ENCODE results near the gene AFG3L2. TPM values are rescaled to one million over a fixed set of nuclear protein-coding genes. Genes with fewer than 3 reads are reported as not detected.

The AFG3L2 gene
- polyA plus RNA-seq, 3 donors from 2014 or later, result 22.1 to 28.5 (median 27.8) TPM

- no peaks in the 10 kb centered on the region for H3K4me1 Mint-ChIP-seq
- H3K9me3 Mint-ChIP-seq, result no peaks in the 10 kb centered on the region
- peaks cover 0 to 2% (median 0%) of the 10 kb centered on the region in 3 donors for H3K36me3 Mint-ChIP-seq
- H3K27ac Mint-ChIP-seq, result no peak overlapping the region
- peaks cover 0 to 12% (median 1%) of the 10 kb centered on the region in 3 donors for H3K27me3 Mint-ChIP-seq (ENCODE audit: low read depth in 3 of 3)
- no peak overlapping the region for H3K4me3 Mint-ChIP-seq
- no peak for DNase-seq
Measured at GRCh38 chr18:12293831-12294230, 83.2 kb downstream of the AFG3L2 start.

- Mint-ChIP-seq H3K27me3 (ENCODE audit: low read depth in 3 of 3) (peaks cover 0 to 17% (median 1%) of the 10 kb centered on the region in 3 donors), H3K36me3 (peaks cover 0 to 4% (median 0%) of the 10 kb centered on the region in 3 donors), H3K27ac (no peak overlapping the region), H3K4me3 (no peak overlapping the region), H3K9me3 (no peaks in the 10 kb centered on the region), H3K4me1 (no peaks in the 10 kb centered on the region)
- no peak for DNase-seq
Measured at GRCh38 chr18:12291690-12292089, 85.3 kb downstream of the AFG3L2 start.

- H3K27ac Mint-ChIP-seq, result no peak overlapping the region
- no peak for DNase-seq
- no peak overlapping the region for H3K4me3 Mint-ChIP-seq
- peaks cover 0 to 4% (median 0%) of the 10 kb centered on the region in 3 donors for H3K36me3 Mint-ChIP-seq
- no peaks in the 10 kb centered on the region for H3K4me1 Mint-ChIP-seq
- H3K9me3 Mint-ChIP-seq, result no peaks in the 10 kb centered on the region
- H3K27me3 Mint-ChIP-seq (ENCODE audit: low read depth in 3 of 3), result peaks cover 0 to 17% (median 1%) of the 10 kb centered on the region in 3 donors
Measured at GRCh38 chr18:12291161-12291560, 85.9 kb downstream of the AFG3L2 start.

GRCh38 chr18:12290086-12290485, 86.9 kb downstream of the AFG3L2 start:
- no peaks in the 10 kb centered on the region for H3K9me3 Mint-ChIP-seq
- peaks cover 0 to 20% (median 1%) of the 10 kb centered on the region in 3 donors for H3K27me3 Mint-ChIP-seq (ENCODE audit: low read depth in 3 of 3)
- H3K4me3 Mint-ChIP-seq, result no peak overlapping the region
- no peak overlapping the region for H3K27ac Mint-ChIP-seq
- H3K4me1 Mint-ChIP-seq, result no peaks in the 10 kb centered on the region
- no peak for DNase-seq
- H3K36me3 Mint-ChIP-seq, result peaks cover 0 to 4% (median 0%) of the 10 kb centered on the region in 3 donors

- no peak for DNase-seq
- Mint-ChIP-seq H3K9me3 (peaks cover 0 to 2% (median 0%) of the 10 kb centered on the region in 6 donors), H3K4me1 (no peaks in the 10 kb centered on the region), H3K27ac (no peak overlapping the region), H3K36me3 (peaks cover 0 to 4% (median 0%) of the 10 kb centered on the region in 3 donors), H3K4me3 (no peak overlapping the region), H3K27me3 (ENCODE audit: low read depth in 3 of 3) (peaks cover 0 to 23% (median 5%) of the 10 kb centered on the region in 3 donors)
Measured at GRCh38 chr18:12288403-12288755, 88.6 kb downstream of the AFG3L2 start.

GRCh38 chr18:12287684-12288402, 89.2 kb downstream of the AFG3L2 start:
- H3K9me3 Mint-ChIP-seq, result peaks cover 0 to 2% (median 0%) of the 10 kb centered on the region in 6 donors
- no peaks in the 10 kb centered on the region for H3K4me1 Mint-ChIP-seq
- peaks cover 0 to 23% (median 5%) of the 10 kb centered on the region in 3 donors for H3K27me3 Mint-ChIP-seq (ENCODE audit: low read depth in 3 of 3)
- H3K27ac Mint-ChIP-seq, result no peak overlapping the region
- H3K4me3 Mint-ChIP-seq, result no peak overlapping the region
- no peak for DNase-seq
- H3K36me3 Mint-ChIP-seq, result peaks cover 0 to 4% (median 0%) of the 10 kb centered on the region in 3 donors

GRCh38 chr18:12287131-12287681, 89.8 kb downstream of the AFG3L2 start:
- Mint-ChIP-seq H3K27ac (no peak overlapping the region), H3K4me1 (no peaks in the 10 kb centered on the region), H3K9me3 (peaks cover 0 to 2% (median 0%) of the 10 kb centered on the region in 6 donors), H3K36me3 (peaks cover 0 to 4% (median 0%) of the 10 kb centered on the region in 3 donors), H3K4me3 (no peak overlapping the region), H3K27me3 (ENCODE audit: low read depth in 3 of 3) (peaks cover 0 to 23% (median 5%) of the 10 kb centered on the region in 3 donors)
- no peak for DNase-seq

- peaks cover 0 to 13% (median 4%) of the 10 kb centered on the region in 3 donors for H3K27me3 Mint-ChIP-seq (ENCODE audit: low read depth in 3 of 3)
Measured at GRCh38 chr18:12283666-12284065, 93.4 kb downstream of the AFG3L2 start.

GRCh38 chr18:12283256-12283655, 93.8 kb downstream of the AFG3L2 start:
- no peaks in the 10 kb centered on the region for H3K36me3 Mint-ChIP-seq
- peaks cover 0 to 10% (median 4%) of the 10 kb centered on the region in 3 donors for H3K27me3 Mint-ChIP-seq (ENCODE audit: low read depth in 3 of 3)
- no peaks in the 10 kb centered on the region for H3K4me1 Mint-ChIP-seq
- no peak overlapping the region for H3K27ac Mint-ChIP-seq
- H3K4me3 Mint-ChIP-seq, result no peak overlapping the region
- no peak for DNase-seq
- H3K9me3 Mint-ChIP-seq, result peaks cover 0 to 2% (median 0%) of the 10 kb centered on the region in 6 donors

More at GRCh38 chr18:12283666-12284065, 93.4 kb downstream of the AFG3L2 start:
- Mint-ChIP-seq H3K4me1 (no peaks in the 10 kb centered on the region), H3K4me3 (no peak overlapping the region), H3K27ac (no peak overlapping the region), H3K9me3 (peaks cover 0 to 2% (median 0%) of the 10 kb centered on the region in 6 donors), H3K36me3 (peaks cover 0 to under 1% (median 0%) of the 10 kb centered on the region in 3 donors)
- DNase-seq, result no peak

- H3K9me3 Mint-ChIP-seq, result peaks cover 0 to 2% (median 0%) of the 10 kb centered on the region in 6 donors
- no peak for DNase-seq
Measured at GRCh38 chr18:12282442-12283039, 94.5 kb downstream of the AFG3L2 start.

GRCh38 chr18:12281861-12282260, 95.2 kb downstream of the AFG3L2 start:
- Mint-ChIP-seq H3K36me3 (no peaks in the 10 kb centered on the region), H3K4me1 (no peaks in the 10 kb centered on the region), H3K9me3 (peaks cover 0 to 2% (median 0%) of the 10 kb centered on the region in 6 donors), H3K4me3 (no peak overlapping the region), H3K27me3 (ENCODE audit: low read depth in 3 of 3) (peaks cover 2 to 10% (median 4%) of the 10 kb centered on the region in 3 donors), H3K27ac (no peak overlapping the region)
- no peak for DNase-seq

More at GRCh38 chr18:12282442-12283039, 94.5 kb downstream of the AFG3L2 start:
- H3K4me1 Mint-ChIP-seq, result no peaks in the 10 kb centered on the region
- H3K27me3 Mint-ChIP-seq (ENCODE audit: low read depth in 3 of 3), result peaks cover 0 to 10% (median 4%) of the 10 kb centered on the region in 3 donors
- no peak overlapping the region for H3K27ac Mint-ChIP-seq
- no peaks in the 10 kb centered on the region for H3K36me3 Mint-ChIP-seq
- no peak overlapping the region for H3K4me3 Mint-ChIP-seq

- Mint-ChIP-seq H3K27ac (no peak overlapping the region), H3K4me1 (no peaks in the 10 kb centered on the region), H3K9me3 (peaks cover 0 to 2% (median 0%) of the 10 kb centered on the region in 6 donors), H3K27me3 (ENCODE audit: low read depth in 3 of 3) (peaks cover 4 to 7% (median 7%) of the 10 kb centered on the region in 3 donors), H3K36me3 (no peaks in the 10 kb centered on the region), H3K4me3 (no peak overlapping the region)
- DNase-seq, result no peak
Measured at GRCh38 chr18:12279781-12280531, 97.1 kb downstream of the AFG3L2 start.
